ENCODE results near the gene RSAD2. TPM values are rescaled to one million over a fixed set of nuclear protein-coding genes. Genes with fewer than 3 reads are reported as not detected.
A peak's percentile ranks its signal among the peaks of the same experiment; 100 is the strongest.

RSAD2 gene
- total and polyA plus RNA-seq, 9 of the 15 experiments (the other 6 are each of a cell fraction or from before 2014, with no cell fraction given): 0.15 to 1.4 (median 0.28) TPM

DNA sequence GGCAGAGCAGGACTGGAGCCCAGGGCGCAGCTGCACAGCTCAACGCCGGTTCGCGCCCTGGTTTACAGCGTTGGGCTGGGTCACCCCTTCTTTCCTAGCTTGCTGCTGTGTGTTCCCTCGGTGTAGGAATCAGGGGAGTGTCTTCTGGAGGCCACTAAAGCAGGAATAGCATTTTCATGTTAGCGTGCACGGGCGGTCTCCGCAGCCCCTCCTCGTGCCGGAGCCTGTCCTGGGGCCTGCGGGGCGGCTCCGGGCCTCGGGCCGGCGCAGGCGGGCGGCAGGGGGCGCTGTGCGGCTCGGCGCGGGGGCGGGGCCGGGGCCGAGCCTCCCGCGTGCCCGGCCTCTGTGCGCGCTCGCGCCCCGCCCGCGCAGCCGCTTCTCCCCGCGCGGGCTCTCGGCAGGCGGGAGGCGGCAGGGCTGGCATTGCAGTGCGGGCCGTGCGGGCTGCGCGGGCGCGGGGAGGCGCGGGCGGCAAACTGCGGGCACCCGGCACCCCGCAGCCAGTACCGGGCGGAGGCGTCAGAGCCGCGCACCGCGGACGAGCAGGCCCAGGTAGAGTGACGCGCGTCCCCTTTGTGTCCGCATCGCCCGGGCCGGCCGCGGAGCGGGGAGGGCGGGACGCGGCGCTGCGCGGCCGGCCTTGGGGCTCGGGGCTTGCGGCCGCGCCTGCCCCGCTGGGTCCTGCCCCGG, 39.6 kb downstream of the RSAD2 start, which contains the start of gene RNF144A (continued):
- TF ChIP-seq, protein P1, sequence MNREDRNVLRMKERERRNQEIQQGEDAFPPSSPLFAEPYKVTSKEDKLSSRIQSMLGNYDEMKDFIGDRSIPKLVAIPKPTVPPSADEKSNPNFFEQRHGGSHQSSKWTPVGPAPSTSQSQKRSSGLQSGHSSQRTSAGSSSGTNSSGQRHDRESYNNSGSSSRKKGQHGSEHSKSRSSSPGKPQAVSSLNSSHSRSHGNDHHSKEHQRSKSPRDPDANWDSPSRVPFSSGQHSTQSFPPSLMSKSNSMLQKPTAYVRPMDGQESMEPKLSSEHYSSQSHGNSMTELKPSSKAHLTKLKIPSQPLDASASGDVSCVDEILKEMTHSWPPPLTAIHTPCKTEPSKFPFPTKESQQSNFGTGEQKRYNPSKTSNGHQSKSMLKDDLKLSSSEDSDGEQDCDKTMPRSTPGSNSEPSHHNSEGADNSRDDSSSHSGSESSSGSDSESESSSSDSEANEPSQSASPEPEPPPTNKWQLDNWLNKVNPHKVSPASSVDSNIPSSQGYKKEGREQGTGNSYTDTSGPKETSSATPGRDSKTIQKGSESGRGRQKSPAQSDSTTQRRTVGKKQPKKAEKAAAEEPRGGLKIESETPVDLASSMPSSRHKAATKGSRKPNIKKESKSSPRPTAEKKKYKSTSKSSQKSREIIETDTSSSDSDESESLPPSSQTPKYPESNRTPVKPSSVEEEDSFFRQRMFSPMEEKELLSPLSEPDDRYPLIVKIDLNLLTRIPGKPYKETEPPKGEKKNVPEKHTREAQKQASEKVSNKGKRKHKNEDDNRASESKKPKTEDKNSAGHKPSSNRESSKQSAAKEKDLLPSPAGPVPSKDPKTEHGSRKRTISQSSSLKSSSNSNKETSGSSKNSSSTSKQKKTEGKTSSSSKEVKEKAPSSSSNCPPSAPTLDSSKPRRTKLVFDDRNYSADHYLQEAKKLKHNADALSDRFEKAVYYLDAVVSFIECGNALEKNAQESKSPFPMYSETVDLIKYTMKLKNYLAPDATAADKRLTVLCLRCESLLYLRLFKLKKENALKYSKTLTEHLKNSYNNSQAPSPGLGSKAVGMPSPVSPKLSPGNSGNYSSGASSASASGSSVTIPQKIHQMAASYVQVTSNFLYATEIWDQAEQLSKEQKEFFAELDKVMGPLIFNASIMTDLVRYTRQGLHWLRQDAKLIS (CRISPR knock-in tag; IDR thresholded peaks at IDR 0.05): no peak
- TF ChIP-seq, protein P2, sequence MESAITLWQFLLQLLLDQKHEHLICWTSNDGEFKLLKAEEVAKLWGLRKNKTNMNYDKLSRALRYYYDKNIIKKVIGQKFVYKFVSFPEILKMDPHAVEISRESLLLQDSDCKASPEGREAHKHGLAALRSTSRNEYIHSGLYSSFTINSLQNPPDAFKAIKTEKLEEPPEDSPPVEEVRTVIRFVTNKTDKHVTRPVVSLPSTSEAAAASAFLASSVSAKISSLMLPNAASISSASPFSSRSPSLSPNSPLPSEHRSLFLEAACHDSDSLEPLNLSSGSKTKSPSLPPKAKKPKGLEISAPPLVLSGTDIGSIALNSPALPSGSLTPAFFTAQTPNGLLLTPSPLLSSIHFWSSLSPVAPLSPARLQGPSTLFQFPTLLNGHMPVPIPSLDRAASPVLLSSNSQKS (CRISPR knock-in tag; IDR thresholded peaks at IDR 0.05): no peak
- no peak for TF ChIP-seq NFE2L1 (tag; IDR thresholded peaks at IDR 0.05; ENCODE audit: borderline replicate concordance, low read depth)
- TF ChIP-seq TAF9B (IDR thresholded peaks at IDR 0.05; ENCODE audit: partially characterized antibody): no peak
- no peak for TF ChIP-seq RBM22 (IDR thresholded peaks at IDR 0.05; ENCODE audit: low read depth, low read length, poor library complexity, severe bottlenecking)
- TF ChIP-seq HMG20A (CRISPR knock-in tag; conservative IDR thresholded peaks at IDR 0.05): no peak
- TF ChIP-seq, protein P3, sequence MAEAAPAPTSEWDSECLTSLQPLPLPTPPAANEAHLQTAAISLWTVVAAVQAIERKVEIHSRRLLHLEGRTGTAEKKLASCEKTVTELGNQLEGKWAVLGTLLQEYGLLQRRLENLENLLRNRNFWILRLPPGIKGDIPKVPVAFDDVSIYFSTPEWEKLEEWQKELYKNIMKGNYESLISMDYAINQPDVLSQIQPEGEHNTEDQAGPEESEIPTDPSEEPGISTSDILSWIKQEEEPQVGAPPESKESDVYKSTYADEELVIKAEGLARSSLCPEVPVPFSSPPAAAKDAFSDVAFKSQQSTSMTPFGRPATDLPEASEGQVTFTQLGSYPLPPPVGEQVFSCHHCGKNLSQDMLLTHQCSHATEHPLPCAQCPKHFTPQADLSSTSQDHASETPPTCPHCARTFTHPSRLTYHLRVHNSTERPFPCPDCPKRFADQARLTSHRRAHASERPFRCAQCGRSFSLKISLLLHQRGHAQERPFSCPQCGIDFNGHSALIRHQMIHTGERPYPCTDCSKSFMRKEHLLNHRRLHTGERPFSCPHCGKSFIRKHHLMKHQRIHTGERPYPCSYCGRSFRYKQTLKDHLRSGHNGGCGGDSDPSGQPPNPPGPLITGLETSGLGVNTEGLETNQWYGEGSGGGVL (CRISPR knock-in tag; IDR thresholded peaks at IDR 0.05): no peak
- TF ChIP-seq, protein P4, sequence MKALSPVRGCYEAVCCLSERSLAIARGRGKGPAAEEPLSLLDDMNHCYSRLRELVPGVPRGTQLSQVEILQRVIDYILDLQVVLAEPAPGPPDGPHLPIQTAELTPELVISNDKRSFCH (CRISPR knock-in tag; IDR thresholded peaks at IDR 0.05): no peak
- TF ChIP-seq, protein P4 (tag; IDR thresholded peaks at IDR 0.05): 0 out of 2 replicates have a peak, but pooled peaks have one; percentile 50
- no peak for TF ChIP-seq ELF1 (tag; IDR thresholded peaks at IDR 0.05)
- no peak for TF ChIP-seq CHCHD3 (CRISPR knock-in tag; IDR thresholded peaks at IDR 0.05)
- peak in 1 of 2 experiments; percentile 39; a peak in 2 of 4 replicates for TF ChIP-seq RAD21 (CRISPR knock-in tag; conservative IDR thresholded peaks at IDR 0.05 in 1 of 2, IDR thresholded peaks at IDR 0.05 in 1 of 2)
- TF ChIP-seq BCL6 (CRISPR knock-in tag; IDR thresholded peaks at IDR 0.05): no peak
- no peak for TF ChIP-seq ZNF57 (CRISPR knock-in tag; IDR thresholded peaks at IDR 0.05)
- no peak for TF ChIP-seq SIRT6 (IDR thresholded peaks at IDR 0.05; ENCODE audit: low read depth, low read length)
- no peak for TF ChIP-seq ZNF778 (CRISPR knock-in tag; IDR thresholded peaks at IDR 0.05)
- TF ChIP-seq GATAD2B (IDR thresholded peaks at IDR 0.05; ENCODE audit: borderline replicate concordance): peak; percentile 86
- TF ChIP-seq ASH1L (IDR thresholded peaks at IDR 0.05; ENCODE audit: borderline replicate concordance, low read depth, partially characterized antibody): no peak
- TF ChIP-seq, protein P5, sequence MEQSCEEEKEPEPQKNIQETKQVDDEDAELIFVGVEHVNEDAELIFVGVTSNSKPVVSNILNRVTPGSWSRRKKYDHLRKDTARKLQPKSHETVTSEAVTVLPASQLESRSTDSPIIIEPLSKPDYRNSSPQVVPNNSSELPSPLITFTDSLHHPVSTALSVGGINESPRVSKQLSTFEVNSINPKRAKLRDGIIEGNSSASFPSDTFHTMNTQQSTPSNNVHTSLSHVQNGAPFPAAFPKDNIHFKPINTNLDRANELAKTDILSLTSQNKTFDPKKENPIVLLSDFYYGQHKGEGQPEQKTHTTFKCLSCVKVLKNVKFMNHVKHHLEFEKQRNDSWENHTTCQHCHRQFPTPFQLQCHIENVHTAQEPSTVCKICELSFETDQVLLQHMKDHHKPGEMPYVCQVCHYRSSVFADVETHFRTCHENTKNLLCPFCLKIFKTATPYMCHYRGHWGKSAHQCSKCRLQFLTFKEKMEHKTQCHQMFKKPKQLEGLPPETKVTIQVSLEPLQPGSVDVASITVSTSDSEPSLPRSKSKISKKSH (CRISPR knock-in tag; IDR thresholded peaks at IDR 0.05): no peak
